Neural crest cell (in vitro differentiated cells): ENCODE results near the gene NCS1. TPM values are rescaled to one million over a fixed set of nuclear protein-coding genes. Genes with fewer than 3 reads are reported as not detected.

Experiments
- DNase-seq: peaks from one replicate; pipeline ENCODE4 v3.0.0; 2021; ENCODE audit warnings: low read depth, mixed read lengths, low spot score
- H3K27ac Mint-ChIP-seq: one replicate; pipeline ENCODE4 v1.8.0; 2021; ENCODE audit warnings: mild to moderate bottlenecking, mixed read lengths; ENCODE audit not compliant: unreplicated experiment
- H3K27me3 Mint-ChIP-seq: 2 replicates; pipeline ENCODE4 v1.8.0; 2021; ENCODE audit warnings: low read depth, mild to moderate bottlenecking, mixed read lengths
- H3K36me3 Mint-ChIP-seq: 2 replicates; pipeline ENCODE4 v1.8.0; 2021; ENCODE audit warnings: low read depth, mild to moderate bottlenecking, mixed read lengths
- H3K4me1 Mint-ChIP-seq: 2 replicates; pipeline ENCODE4 v1.8.0; 2021; ENCODE audit warnings: mixed read lengths
- H3K4me3 Mint-ChIP-seq: one replicate; pipeline ENCODE4 v1.8.0; 2021; ENCODE audit warnings: mild to moderate bottlenecking, mixed read lengths
- H3K9me3 Mint-ChIP-seq: 2 replicates; pipeline ENCODE4 v1.8.0; 2021; ENCODE audit warnings: mixed read lengths
- CTCF ChIP-seq: fragments of 200-600 bp; sonication (generic); conservative IDR thresholded peaks from 2 replicates; pipeline ENCODE4 v1.5.0; 2021; ENCODE audit warnings: antibody characterized with exemption, mild to moderate bottlenecking
- total RNA-seq: library from RNA; stranded (reverse); gene quantifications from 2 replicates; pipeline ENCODE4 v1.2.1, GENCODE V29; 2021

Gene NCS1
- total RNA-seq, 1 donor from 2014 or later: 60.1 TPM

- Mint-ChIP-seq H3K4me3 (no peak overlapping the region), H3K4me1 (peaks cover 13% of the 10 kb centered on the region), H3K27ac (peak overlapping the region; percentile 35), H3K36me3 (no peaks in the 10 kb centered on the region), H3K27me3 (no peaks in the 10 kb centered on the region), H3K9me3 (no peaks in the 10 kb centered on the region)
- TF ChIP-seq CTCF: no peak
- no peak for DNase-seq
These were observed 22.3 kb downstream of the NCS1 start for GRCh38 chr9:130194378-130194932.

GRCh38 chr9:130195638-130196037, 23.4 kb downstream of the NCS1 start:
- Mint-ChIP-seq H3K27me3 (no peaks in the 10 kb centered on the region), H3K36me3 (no peaks in the 10 kb centered on the region), H3K4me3 (no peak overlapping the region), H3K4me1 (peaks cover 13% of the 10 kb centered on the region), H3K27ac (no peak overlapping the region), H3K9me3 (no peaks in the 10 kb centered on the region)
- no peak for TF ChIP-seq CTCF
- no peak for DNase-seq

- DNase-seq: no peak
- no peaks in the 10 kb centered on the region for H3K9me3 Mint-ChIP-seq
- H3K4me3 Mint-ChIP-seq: no peak overlapping the region
- H3K27ac Mint-ChIP-seq: no peak overlapping the region
- no peaks in the 10 kb centered on the region for H3K27me3 Mint-ChIP-seq
- peaks cover 19% of the 10 kb centered on the region for H3K4me1 Mint-ChIP-seq
- no peaks in the 10 kb centered on the region for H3K36me3 Mint-ChIP-seq
- no peak for TF ChIP-seq CTCF
These were observed 24.4 kb downstream of the NCS1 start for GRCh38 chr9:130196643-130197042.

- Mint-ChIP-seq H3K9me3 (no peaks in the 10 kb centered on the region), H3K4me1 (peaks cover 23% of the 10 kb centered on the region), H3K27me3 (no peaks in the 10 kb centered on the region), H3K4me3 (no peak overlapping the region), H3K27ac (no peak overlapping the region), H3K36me3 (no peaks in the 10 kb centered on the region)
- no peak for DNase-seq
- no peak for TF ChIP-seq CTCF
These were observed 25.2 kb downstream of the NCS1 start for GRCh38 chr9:130197386-130197785.

- H3K4me1 Mint-ChIP-seq: peaks cover 23% of the 10 kb centered on the region
- no peak for DNase-seq
These were observed 25.7 kb downstream of the NCS1 start for GRCh38 chr9:130197888-130198287.

More at GRCh38 chr9:130197888-130198287, 25.7 kb downstream of the NCS1 start:
- H3K36me3 Mint-ChIP-seq: no peaks in the 10 kb centered on the region
- no peaks in the 10 kb centered on the region for H3K27me3 Mint-ChIP-seq
- H3K4me3 Mint-ChIP-seq: no peak overlapping the region
- no peak for TF ChIP-seq CTCF
- H3K27ac Mint-ChIP-seq: no peak overlapping the region
- no peaks in the 10 kb centered on the region for H3K9me3 Mint-ChIP-seq
